ENCODE data around the gene S100A10. TPM values are rescaled to one million over a fixed set of nuclear protein-coding genes. Genes with fewer than 3 reads are reported as not detected.

The S100A10 gene, protein sequence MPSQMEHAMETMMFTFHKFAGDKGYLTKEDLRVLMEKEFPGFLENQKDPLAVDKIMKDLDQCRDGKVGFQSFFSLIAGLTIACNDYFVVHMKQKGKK
- total RNA-seq (ENCODE audit: low replicate concordance), result 316 and 1,258 TPM in 2 replicates
- long read RNA-seq, transcript S100A10-202 (3 exons, 1,202 nt), result major isoform, 675 of 707 reads
- long read RNA-seq, partial matches to known transcripts, result 26 of 707 reads
- long read RNA-seq, other reads (novel, unspliced or antisense), result 6 of 707 reads

GRCh38 chr1:151993734-151994496 lies at the start of gene S100A10:
S100A10 (minus strand) TSS chr1:151993859; CDS start chr1:151986230, 7,629 bp downstream.
- peak within 1 kb of the TSS; percentile 99 for H3K27ac Mint-ChIP-seq
- no peaks in the 10 kb centered on the region for H3K36me3 Mint-ChIP-seq
- peak; percentile 80 for DNase-seq (ENCODE audit: extremely low spot score, unreplicated experiment)
- peaks cover 24% of the 10 kb centered on the region for H3K27me3 Mint-ChIP-seq
- no peaks in the 10 kb centered on the region for H3K9me3 Mint-ChIP-seq
- peak within 1 kb of the TSS; percentile 95 for H3K4me3 Mint-ChIP-seq
- TF ChIP-seq, protein P1, sequence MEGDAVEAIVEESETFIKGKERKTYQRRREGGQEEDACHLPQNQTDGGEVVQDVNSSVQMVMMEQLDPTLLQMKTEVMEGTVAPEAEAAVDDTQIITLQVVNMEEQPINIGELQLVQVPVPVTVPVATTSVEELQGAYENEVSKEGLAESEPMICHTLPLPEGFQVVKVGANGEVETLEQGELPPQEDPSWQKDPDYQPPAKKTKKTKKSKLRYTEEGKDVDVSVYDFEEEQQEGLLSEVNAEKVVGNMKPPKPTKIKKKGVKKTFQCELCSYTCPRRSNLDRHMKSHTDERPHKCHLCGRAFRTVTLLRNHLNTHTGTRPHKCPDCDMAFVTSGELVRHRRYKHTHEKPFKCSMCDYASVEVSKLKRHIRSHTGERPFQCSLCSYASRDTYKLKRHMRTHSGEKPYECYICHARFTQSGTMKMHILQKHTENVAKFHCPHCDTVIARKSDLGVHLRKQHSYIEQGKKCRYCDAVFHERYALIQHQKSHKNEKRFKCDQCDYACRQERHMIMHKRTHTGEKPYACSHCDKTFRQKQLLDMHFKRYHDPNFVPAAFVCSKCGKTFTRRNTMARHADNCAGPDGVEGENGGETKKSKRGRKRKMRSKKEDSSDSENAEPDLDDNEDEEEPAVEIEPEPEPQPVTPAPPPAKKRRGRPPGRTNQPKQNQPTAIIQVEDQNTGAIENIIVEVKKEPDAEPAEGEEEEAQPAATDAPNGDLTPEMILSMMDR (conservative IDR thresholded peaks at IDR 0.05), result no peak
- H3K4me1 Mint-ChIP-seq (ENCODE audit: unreplicated experiment), result peaks cover 29% of the 10 kb centered on the region

GRCh38 chr1:152042030-152042429 lies 48.4 kb upstream of the S100A10 start:
- TF ChIP-seq, protein P1 (conservative IDR thresholded peaks at IDR 0.05), result no peak
- no peaks in the 10 kb centered on the region for H3K4me1 Mint-ChIP-seq (ENCODE audit: unreplicated experiment)
- H3K9me3 Mint-ChIP-seq, result no peaks in the 10 kb centered on the region
- H3K27me3 Mint-ChIP-seq, result no peaks in the 10 kb centered on the region
- H3K27ac Mint-ChIP-seq, result no peak overlapping the region
- no peaks in the 10 kb centered on the region for H3K36me3 Mint-ChIP-seq
- H3K4me3 Mint-ChIP-seq, result no peak overlapping the region
- no peak for DNase-seq (ENCODE audit: extremely low spot score, unreplicated experiment)

DNA sequence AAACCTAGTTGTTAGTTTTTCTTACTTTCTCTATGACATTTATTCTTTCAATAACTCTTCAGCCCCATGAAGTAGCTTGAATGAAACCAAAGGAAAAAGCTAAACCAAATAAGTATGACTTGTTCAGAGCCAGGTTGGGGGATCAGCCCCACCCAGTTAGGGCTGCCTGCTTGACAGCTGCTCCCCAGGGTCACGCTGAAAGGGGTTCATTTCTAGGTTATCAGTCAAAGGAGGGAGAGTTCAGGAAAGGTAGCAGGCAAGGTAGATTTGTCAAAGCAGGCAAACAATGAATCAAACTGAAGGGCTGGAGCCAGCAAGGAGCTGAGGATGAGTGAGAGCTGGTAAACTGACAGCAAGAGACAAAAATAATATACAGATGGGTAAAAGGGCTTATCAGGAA lies 46.2 kb upstream of the S100A10 start:
- no peaks in the 10 kb centered on the region for H3K9me3 Mint-ChIP-seq
- no peak overlapping the region for H3K4me3 Mint-ChIP-seq
- TF ChIP-seq, protein P1 (conservative IDR thresholded peaks at IDR 0.05), result no peak
- no peak overlapping the region for H3K27ac Mint-ChIP-seq
- H3K36me3 Mint-ChIP-seq, result no peaks in the 10 kb centered on the region
- H3K27me3 Mint-ChIP-seq, result no peaks in the 10 kb centered on the region
- DNase-seq (ENCODE audit: extremely low spot score, unreplicated experiment), result no peak
- peaks cover 10% of the 10 kb centered on the region for H3K4me1 Mint-ChIP-seq (ENCODE audit: unreplicated experiment)

- H3K27me3 Mint-ChIP-seq, result no peaks in the 10 kb centered on the region
- peaks cover 4% of the 10 kb centered on the region for H3K36me3 Mint-ChIP-seq
- no peaks in the 10 kb centered on the region for H3K9me3 Mint-ChIP-seq
- TF ChIP-seq, protein P1 (conservative IDR thresholded peaks at IDR 0.05), result no peak
- DNase-seq (ENCODE audit: extremely low spot score, unreplicated experiment), result no peak
- H3K4me1 Mint-ChIP-seq (ENCODE audit: unreplicated experiment), result peaks cover 14% of the 10 kb centered on the region
- no peak overlapping the region for H3K27ac Mint-ChIP-seq
- no peak overlapping the region for H3K4me3 Mint-ChIP-seq
Observed at GRCh38 chr1:152039461-152039860, 45.8 kb upstream of the S100A10 start.

- no peaks in the 10 kb centered on the region for H3K27me3 Mint-ChIP-seq
- H3K4me1 Mint-ChIP-seq (ENCODE audit: unreplicated experiment), result peaks cover 19% of the 10 kb centered on the region
- peak overlapping the region; percentile 85 for H3K27ac Mint-ChIP-seq
- TF ChIP-seq, protein P1 (conservative IDR thresholded peaks at IDR 0.05), result no peak
- H3K4me3 Mint-ChIP-seq, result peak overlapping the region; percentile 68
- DNase-seq (ENCODE audit: extremely low spot score, unreplicated experiment), result no peak
- no peaks in the 10 kb centered on the region for H3K9me3 Mint-ChIP-seq
- peaks cover 8% of the 10 kb centered on the region for H3K36me3 Mint-ChIP-seq
Observed at GRCh38 chr1:152038871-152039270, 45.2 kb upstream of the S100A10 start.
